ENCODE results near the gene TTLL1.

- TF ChIP-seq CTCF (conservative IDR thresholded peaks at IDR 0.05 in 1 of 2, IDR thresholded peaks at IDR 0.05 in 1 of 2; ENCODE audit: extremely low read depth in 1 of 2, insufficient read depth in 1 of 2, low read depth in 1 of 2, low read length in 2 of 2) (no peak), EZH2 (IDR thresholded peaks at IDR 0.05; ENCODE audit: borderline replicate concordance, low read length) (no peak)
Observed at GRCh38 chr22:43135565-43135964, 46.4 kb upstream of the TTLL1 start.
